ENCODE results near the gene CTSD.

Gene CTSD

GRCh38 chr11:1733716-1734640, 29.7 kb downstream of the CTSD start:
- in situ Hi-C loops (cut with MboI; ENCODE audit: low pct_unique_long_range_greater_than_20kb, low sequenced_read_pairs, unreplicated experiment): no loop called here
- no peak for TF ChIP-seq CTCF (IDR thresholded peaks at IDR 0.05; ENCODE audit: extremely low read depth, insufficient read depth, missing control alignments)
- no peak for DNase-seq (ENCODE audit: low spot score)

DNA sequence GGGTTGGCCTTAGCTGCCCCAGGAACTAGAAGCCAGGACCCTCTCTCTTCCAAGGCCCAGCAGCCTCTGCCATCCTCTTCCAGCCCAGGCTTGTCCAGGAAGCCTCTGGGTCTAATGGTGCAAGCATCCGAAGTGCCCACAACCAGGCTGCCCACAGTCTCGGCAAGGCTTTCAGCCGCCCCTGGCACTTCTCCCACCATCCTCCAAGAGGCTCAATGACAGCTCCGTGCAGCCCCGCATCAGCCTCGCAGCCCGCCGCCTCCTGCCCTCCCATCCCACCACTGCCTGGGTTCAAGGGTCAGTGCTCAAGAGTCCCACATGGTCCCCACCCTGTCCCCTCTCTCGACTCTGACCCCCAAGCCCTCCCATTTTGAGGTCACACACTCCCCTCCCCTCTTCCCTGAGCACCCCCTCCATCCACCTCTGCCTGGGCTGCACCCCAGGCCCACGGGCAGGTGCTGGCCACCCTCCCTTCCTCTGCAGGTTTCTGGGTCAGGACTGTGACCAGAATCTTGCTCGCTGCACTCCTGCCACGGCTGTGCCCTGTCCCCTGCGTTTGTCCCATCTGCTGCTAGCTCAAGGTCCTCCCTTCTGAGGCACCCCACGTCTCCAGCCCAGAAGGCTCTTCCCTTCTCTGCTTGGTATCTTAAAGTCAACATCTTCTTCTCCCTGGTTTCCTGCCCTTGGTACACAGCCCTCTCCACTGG, 30.6 kb downstream of the CTSD start:
- DNase-seq (ENCODE audit: low spot score): no peak
- in situ Hi-C loops (cut with MboI; ENCODE audit: low pct_unique_long_range_greater_than_20kb, low sequenced_read_pairs, unreplicated experiment): no loop called here
- no peak for TF ChIP-seq CTCF (IDR thresholded peaks at IDR 0.05; ENCODE audit: extremely low read depth, insufficient read depth, missing control alignments)

- no peak for DNase-seq (ENCODE audit: low spot score)
- in situ Hi-C loops (cut with MboI; ENCODE audit: low pct_unique_long_range_greater_than_20kb, low sequenced_read_pairs, unreplicated experiment): no loop called here
- TF ChIP-seq CTCF (IDR thresholded peaks at IDR 0.05; ENCODE audit: extremely low read depth, insufficient read depth, missing control alignments): no peak
Measured at GRCh38 chr11:1732418-1733008, 31.2 kb downstream of the CTSD start.

GRCh38 chr11:1731451-1732059, 32.2 kb downstream of the CTSD start:
- TF ChIP-seq CTCF (IDR thresholded peaks at IDR 0.05; ENCODE audit: extremely low read depth, insufficient read depth, missing control alignments): no peak
- in situ Hi-C loops (cut with MboI; ENCODE audit: low pct_unique_long_range_greater_than_20kb, low sequenced_read_pairs, unreplicated experiment): no loop called here

GRCh38 chr11:1730059-1730629, 33.6 kb downstream of the CTSD start:
- no peak for TF ChIP-seq CTCF (IDR thresholded peaks at IDR 0.05; ENCODE audit: extremely low read depth, insufficient read depth, missing control alignments)
- in situ Hi-C loops (cut with MboI; ENCODE audit: low pct_unique_long_range_greater_than_20kb, low sequenced_read_pairs, unreplicated experiment): no loop called here

More at GRCh38 chr11:1731451-1732059, 32.2 kb downstream of the CTSD start:
- DNase-seq (ENCODE audit: low spot score): no peak

DNA sequence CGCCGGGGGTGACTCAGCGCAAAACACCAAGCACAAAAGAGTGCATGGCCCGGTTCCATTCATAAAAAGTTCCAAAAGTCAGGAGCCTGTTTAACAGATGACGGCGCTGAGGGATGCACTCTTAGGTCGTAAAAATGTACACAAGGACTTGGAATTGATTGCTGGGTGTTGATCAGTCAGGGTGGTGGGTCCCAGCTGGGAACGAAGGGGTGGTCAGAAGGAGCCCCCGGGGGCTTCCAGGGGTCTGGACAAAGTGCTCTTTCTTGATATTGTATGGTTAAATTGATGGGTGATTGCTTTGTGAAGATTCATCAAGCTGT, 34.1 kb downstream of the CTSD start:
- no peak for DNase-seq (ENCODE audit: low spot score)
- TF ChIP-seq CTCF (IDR thresholded peaks at IDR 0.05; ENCODE audit: extremely low read depth, insufficient read depth, missing control alignments): no peak
- in situ Hi-C loops (cut with MboI; ENCODE audit: low pct_unique_long_range_greater_than_20kb, low sequenced_read_pairs, unreplicated experiment): loop anchor here (10.0 kb wide), 1 partner anchor 65 kb away; no protein-coding TSS in a partner anchor

More at GRCh38 chr11:1730059-1730629, 33.6 kb downstream of the CTSD start:
- no peak for DNase-seq (ENCODE audit: low spot score)
